ENCODE results near the gene PMEPA1.

GRCh38 chr20:57672164-57672563, 37.7 kb downstream of the PMEPA1 start:
- TF ChIP-seq EZH2phosphoT487 (IDR thresholded peaks at IDR 0.05; ENCODE audit: insufficient read depth, low read depth) (no peak), EZH2 (IDR thresholded peaks at IDR 0.05; ENCODE audit: insufficient read depth, poor library complexity, severe bottlenecking) (no peak)
